ENCODE results near the gene ZCCHC10.

GRCh38 chr5:133048993-133049725, 22.8 kb upstream of the ZCCHC10 start:
- TF ChIP-seq CTCF (conservative IDR thresholded peaks at IDR 0.05 in 1 of 2, IDR thresholded peaks at IDR 0.05 in 1 of 2; ENCODE audit: low read depth in 1 of 2, low read length in 2 of 2) (no peak), EZH2 (IDR thresholded peaks at IDR 0.05; ENCODE audit: low read length, missing control alignments) (no peak)

Measured in fibroblast of lung (primary cell).